Measurements from ENCODE around the gene UNK. TPM values are rescaled to one million over a fixed set of nuclear protein-coding genes. Genes with fewer than 3 reads are reported as not detected.
A peak's percentile ranks its signal among the peaks of the same experiment; 100 is the strongest.

Gene UNK
- total and polyA plus RNA-seq, 4 donors = 8.8 to 34.1 (median 25.3) TPM

- no peaks in the 10 kb centered on the region for H3K27me3 ChIP-seq (ENCODE audit: control insufficient read depth in 1 of 2, insufficient read depth in 2 of 2, low read length in 1 of 2)
- no peaks in the 10 kb centered on the region for H3K36me3 ChIP-seq (ENCODE audit: control insufficient read depth in 1 of 2, insufficient read depth in 2 of 2, low read length in 1 of 2)
- DNase-seq = peak; percentile 61 to 79
- no peak for ATAC-seq (ENCODE audit: low FRiP score)
- H3K4me3 ChIP-seq (ENCODE audit: low read length in 2 of 2) = no peak overlapping the region
- no peaks in the 10 kb centered on the region for H3K9me3 ChIP-seq (ENCODE audit: control insufficient read depth, low read length)
- H3K27ac ChIP-seq (ENCODE audit: low read depth in 1 of 2, low read length in 2 of 2) = peak overlapping the region; percentile 90
- WGBS, 2 donors = 6 to 12% methylated on average over 11 of the region's 11 CpGs
- intact Hi-C loops (cut with DNase I) = no loop called here
- peaks cover 0 to 3% of the 10 kb centered on the region in 2 donors for H3K4me1 ChIP-seq (ENCODE audit: control insufficient read depth in 1 of 2, insufficient read depth in 2 of 2, low read length in 2 of 2)
Measured at GRCh38 chr17:75873587-75874322, 89.1 kb downstream of the UNK start.

- H3K27me3 ChIP-seq (ENCODE audit: control insufficient read depth in 1 of 2, insufficient read depth in 2 of 2, low read length in 1 of 2) = no peaks in the 10 kb centered on the region
- peak overlapping the region; percentile 20 to 90 for H3K27ac ChIP-seq (ENCODE audit: low read depth in 1 of 2, low read length in 2 of 2)
- H3K4me1 ChIP-seq (ENCODE audit: control insufficient read depth in 1 of 2, insufficient read depth in 2 of 2, low read length in 2 of 2) = peaks cover 0 to 3% of the 10 kb centered on the region in 2 donors
- no peaks in the 10 kb centered on the region for H3K36me3 ChIP-seq (ENCODE audit: control insufficient read depth in 1 of 2, insufficient read depth in 2 of 2, low read length in 1 of 2)
- DNase-seq (peak; percentile 44 to 78), ATAC-seq (ENCODE audit: low FRiP score) (no peak)
- H3K4me3 ChIP-seq (ENCODE audit: low read length in 2 of 2) = no peak overlapping the region
- intact Hi-C loops (cut with DNase I) = loop anchor here in 1 of 2 donors (5.0 kb wide), 2 partner anchors 97 to 357 kb away; partner anchors contain the start of genes CASKIN2 and TSEN54
- no peaks in the 10 kb centered on the region for H3K9me3 ChIP-seq (ENCODE audit: control insufficient read depth, low read length)
- 70 to 77% methylated on average over 36 to 38 of the region's 38 CpGs for WGBS, 2 donors
Measured at GRCh38 chr17:75874323-75875181, 89.9 kb downstream of the UNK start.

Small RNA genes lying within 50 kb of the gene (microRNA-seq; reads per million reads assigned to microRNA genes)
- gene MIR4738 = 0 to 0.60 reads per million in 2 donors

Other genes starting within 250 kb of the UNK start
- 100 to 1,000 TPM; 113 to 279 TPM for gene MYO15B, start 197.0 kb upstream of the UNK start, total RNA-seq
- 100 to 1,000 TPM; 125 to 151 TPM for gene MYO15B, start 197.0 kb upstream of the UNK start, polyA plus RNA-seq
- 1 to 10 TPM in 1 of 2 donors, under 1 TPM in 1; 0.23 to 1.2 TPM for gene SMIM5, start 151.4 kb upstream of the UNK start, total RNA-seq
- 1 to 10 TPM in 1 of 2 donors, under 1 TPM in 1; 0.05 to 2.1 TPM for gene SMIM5, start 151.4 kb upstream of the UNK start, polyA plus RNA-seq
- gene RECQL5, start 117.7 kb upstream of the UNK start, total RNA-seq = 10 to 100 TPM; 11.4 to 26.1 TPM
- gene RECQL5, start 117.7 kb upstream of the UNK start, polyA plus RNA-seq = 10 to 100 TPM in 1 of 2 donors, 1 to 10 TPM in 1; 3.3 to 40.6 TPM
- gene SAP30BP, start 117.5 kb upstream of the UNK start, total RNA-seq = 10 to 100 TPM; 72.6 to 78.6 TPM
- gene SAP30BP, start 117.5 kb upstream of the UNK start, polyA plus RNA-seq = 100 to 1,000 TPM in 1 of 2 donors, 10 to 100 TPM in 1; 43.3 to 127 TPM
- 10 to 100 TPM; 40.3 to 69.5 TPM for gene ITGB4, start 63.3 kb upstream of the UNK start, total RNA-seq
- 10 to 100 TPM in 1 of 2 donors, 1 to 10 TPM in 1; 7.5 to 13.9 TPM for gene ITGB4, start 63.3 kb upstream of the UNK start, polyA plus RNA-seq
- gene GALK1, start 19.6 kb upstream of the UNK start, total RNA-seq = 10 to 100 TPM; 16.8 to 27.1 TPM
- gene GALK1, start 19.6 kb upstream of the UNK start, polyA plus RNA-seq = 10 to 100 TPM; 16.9 to 44.8 TPM
- 10 to 100 TPM; 17.7 to 20.0 TPM for gene UNC13D, start 59.6 kb downstream of the UNK start, total RNA-seq
- 10 to 100 TPM in 1 of 2 donors, 1 to 10 TPM in 1; 3.8 to 23.1 TPM for gene UNC13D, start 59.6 kb downstream of the UNK start, polyA plus RNA-seq
- gene WBP2, start 70.5 kb downstream of the UNK start, total RNA-seq = 100 to 1,000 TPM; 104 to 122 TPM
- 100 to 1,000 TPM in 1 of 2 donors, 10 to 100 TPM in 1; 54.6 to 123 TPM for gene WBP2, start 70.5 kb downstream of the UNK start, polyA plus RNA-seq
- gene TRIM47, start 93.8 kb downstream of the UNK start, total RNA-seq = 10 to 100 TPM; 39.8 to 88.5 TPM
- 10 to 100 TPM; 15.7 to 47.7 TPM for gene TRIM47, start 93.8 kb downstream of the UNK start, polyA plus RNA-seq
- 10 to 100 TPM; 15.1 to 26.6 TPM for gene TRIM65, start 112.1 kb downstream of the UNK start, total RNA-seq
- gene TRIM65, start 112.1 kb downstream of the UNK start, polyA plus RNA-seq = 10 to 100 TPM; 10.0 to 12.8 TPM
- gene MRPL38, start 120.1 kb downstream of the UNK start, total RNA-seq = 10 to 100 TPM; 51.3 to 65.4 TPM
- 100 to 1,000 TPM in 1 of 2 donors, 10 to 100 TPM in 1; 25.2 to 128 TPM for gene MRPL38, start 120.1 kb downstream of the UNK start, polyA plus RNA-seq
- 10 to 100 TPM in 1 of 2 donors, 1 to 10 TPM in 1; 5.5 to 12.2 TPM for gene FBF1, start 156.2 kb downstream of the UNK start, total RNA-seq
- gene FBF1, start 156.2 kb downstream of the UNK start, polyA plus RNA-seq = 10 to 100 TPM in 1 of 2 donors, 1 to 10 TPM in 1; 1.0 to 21.6 TPM
- gene ACOX1, start 194.4 kb downstream of the UNK start, total RNA-seq = 10 to 100 TPM; 41.5 to 48.8 TPM
- gene ACOX1, start 194.4 kb downstream of the UNK start, polyA plus RNA-seq = 10 to 100 TPM; 14.6 to 16.2 TPM
- gene TEN1, start 194.4 kb downstream of the UNK start, total RNA-seq = 10 to 100 TPM in 1 of 2 donors, 1 to 10 TPM in 1; 8.9 to 15.1 TPM
- gene TEN1, start 194.4 kb downstream of the UNK start, polyA plus RNA-seq = 10 to 100 TPM; 18.8 to 19.7 TPM
- gene CDK3, start 216.0 kb downstream of the UNK start, total RNA-seq = 1 to 10 TPM; 3.5 to 7.2 TPM
- 10 to 100 TPM in 1 of 2 donors, 1 to 10 TPM in 1; 3.9 to 24.0 TPM for gene CDK3, start 216.0 kb downstream of the UNK start, polyA plus RNA-seq
- under 1 TPM; 0.16 to 0.21 TPM for gene EVPL, start 242.5 kb downstream of the UNK start, total RNA-seq
- gene EVPL, start 242.5 kb downstream of the UNK start, polyA plus RNA-seq = 10 to 100 TPM in 1 of 2 donors, under 1 TPM in 1; 0.10 to 12.5 TPM

All from aorta (tissue), 5 donors.